Fibroblast of lung (primary cell): ENCODE data around the gene MANEAL.

Experiments used
- EZH2 ChIP-seq: IDR thresholded peaks from 2 replicates; pipeline ENCODE4 v1.5.1; 2012; ENCODE audit warnings: low read length, control low read depth, mild to moderate bottlenecking; ENCODE audit errors: missing control alignments
- TF ChIP-seq, protein P1 (sequence below), 2 donors: IDR thresholded peaks in 1 of 2; conservative IDR thresholded peaks in 1 of 2; 1 replicate in 1 of 2; 2 replicates in 1 of 2; pipeline ENCODE4 v1.5.1; 2011 to 2012; ENCODE audit warnings: low read length in 2 of 2, control low read depth in 1 of 2, inconsistent platforms in 1 of 2, low read depth in 1 of 2, mild to moderate bottlenecking in 1 of 2

DNA sequence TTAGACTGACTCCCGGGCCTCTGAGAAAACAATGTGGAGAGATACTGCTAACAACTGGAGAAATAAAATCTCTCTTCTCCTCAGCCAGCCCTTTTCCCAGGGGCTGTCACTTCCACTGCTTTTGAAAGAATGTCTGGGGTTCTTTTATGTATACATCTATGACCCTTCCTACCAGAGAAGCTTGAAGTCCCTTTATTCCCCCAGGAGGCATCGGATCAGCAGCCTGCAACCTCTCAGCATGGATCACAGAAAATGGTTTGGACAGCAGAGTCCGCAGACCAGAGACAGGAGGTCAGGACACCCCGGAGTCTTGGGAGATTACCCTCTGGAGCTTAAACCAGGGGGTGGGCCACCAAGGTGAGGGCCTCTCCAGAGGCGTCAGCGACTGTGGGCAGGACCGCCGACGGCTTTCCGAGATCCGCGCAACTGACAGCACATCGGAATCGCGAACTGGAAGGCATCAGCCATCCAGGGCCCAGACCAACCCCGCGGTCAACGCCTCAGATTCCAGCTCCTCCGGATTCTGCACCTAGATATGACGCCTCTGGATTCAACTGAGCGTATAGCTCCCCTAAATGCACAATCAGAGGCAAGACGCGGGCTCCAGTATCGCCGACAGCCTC, 29.7 kb upstream of the MANEAL start:
- TF ChIP-seq, protein P1, sequence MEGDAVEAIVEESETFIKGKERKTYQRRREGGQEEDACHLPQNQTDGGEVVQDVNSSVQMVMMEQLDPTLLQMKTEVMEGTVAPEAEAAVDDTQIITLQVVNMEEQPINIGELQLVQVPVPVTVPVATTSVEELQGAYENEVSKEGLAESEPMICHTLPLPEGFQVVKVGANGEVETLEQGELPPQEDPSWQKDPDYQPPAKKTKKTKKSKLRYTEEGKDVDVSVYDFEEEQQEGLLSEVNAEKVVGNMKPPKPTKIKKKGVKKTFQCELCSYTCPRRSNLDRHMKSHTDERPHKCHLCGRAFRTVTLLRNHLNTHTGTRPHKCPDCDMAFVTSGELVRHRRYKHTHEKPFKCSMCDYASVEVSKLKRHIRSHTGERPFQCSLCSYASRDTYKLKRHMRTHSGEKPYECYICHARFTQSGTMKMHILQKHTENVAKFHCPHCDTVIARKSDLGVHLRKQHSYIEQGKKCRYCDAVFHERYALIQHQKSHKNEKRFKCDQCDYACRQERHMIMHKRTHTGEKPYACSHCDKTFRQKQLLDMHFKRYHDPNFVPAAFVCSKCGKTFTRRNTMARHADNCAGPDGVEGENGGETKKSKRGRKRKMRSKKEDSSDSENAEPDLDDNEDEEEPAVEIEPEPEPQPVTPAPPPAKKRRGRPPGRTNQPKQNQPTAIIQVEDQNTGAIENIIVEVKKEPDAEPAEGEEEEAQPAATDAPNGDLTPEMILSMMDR (conservative IDR thresholded peaks at IDR 0.05 in 1 of 2, IDR thresholded peaks at IDR 0.05 in 1 of 2; ENCODE audit: low read depth in 1 of 2, low read length in 2 of 2), result no peak
- TF ChIP-seq EZH2, result no peak
